IMR-90 (cell line): ENCODE results near the gene FBXO3. TPM values are rescaled to one million over a fixed set of nuclear protein-coding genes. Genes with fewer than 3 reads are reported as not detected.

Experiments used
- ATAC-seq: fragments of 200-7000 bp; cut with Tn5 transposase; 2 replicates; pipeline ENCODE4 v1.9.1; 2020; ENCODE audit warnings: low read depth, mild to moderate bottlenecking, moderate library complexity
- BruUV-seq: library from RNA; stranded (reverse); fragments of 400-500 nt; replicated peaks from 2 replicates; lab custom pipeline; 2021; lab: Mats Ljungman, UMichigan
- CTCF ChIA-PET: fragments of 300-600 bp; formaldehyde crosslinking; extraction: SDS; loops from one replicate; lab custom pipeline; 2021; ENCODE audit warnings: antibody characterized with exemption; lab: Yijun Ruan, JAX
- POLR2A ChIA-PET: fragments of 300-600 bp; sonication (Branson Sonifier 250); formaldehyde crosslinking; loops from one replicate; lab custom pipeline; 2022; ENCODE audit warnings: antibody characterized with exemption; ENCODE audit not compliant: unreplicated experiment; lab: Charles Lee
- DNase-seq: peaks from one replicate; pipeline ENCODE4 v3.0.0; 2013
- H2AFZ ChIP-seq: replicated peaks from 2 replicates; pipeline ENCODE3; 2013; ENCODE audit warnings: low read length, mild to moderate bottlenecking; ENCODE audit not compliant: poor library complexity
- H2AK5ac ChIP-seq: 2 replicates; pipeline ENCODE4 v1.6.1; 2013; ENCODE audit warnings: low read depth, low read length, inconsistent platforms
- H2AK9ac ChIP-seq: replicated peaks from 2 replicates; pipeline ENCODE3; 2013; ENCODE audit warnings: mild to moderate bottlenecking, low read depth, low read length, moderate library complexity; ENCODE audit not compliant: poor library complexity
- H2BK120ac ChIP-seq: 2 replicates; pipeline ENCODE4 v1.6.1; 2013; ENCODE audit warnings: low read depth, low read length, inconsistent platforms
- H2BK15ac ChIP-seq: 3 replicates; pipeline ENCODE4 v1.6.1; 2013; ENCODE audit warnings: low read depth, low read length, inconsistent platforms
- H2BK20ac ChIP-seq: 2 replicates; pipeline ENCODE4 v1.6.1; 2013; ENCODE audit warnings: low read depth, mild to moderate bottlenecking, inconsistent platforms, low read length, moderate library complexity
- H2BK5ac ChIP-seq: 2 replicates; pipeline ENCODE4 v1.6.1; 2013; ENCODE audit warnings: mild to moderate bottlenecking, low read depth, low read length, inconsistent platforms; ENCODE audit not compliant: poor library complexity, severe bottlenecking
- H3K14ac ChIP-seq: replicated peaks from 2 replicates; pipeline ENCODE4 v1.6.1; 2013; ENCODE audit warnings: low read depth, low read length, inconsistent platforms
- H3K18ac ChIP-seq: 2 replicates; pipeline ENCODE4 v1.6.1; 2013; ENCODE audit warnings: low read depth, low read length, control low read depth
- H3K23ac ChIP-seq: 2 replicates; pipeline ENCODE4 v1.6.1; 2013; ENCODE audit warnings: low read depth, low read length, inconsistent platforms
- H3K27ac ChIP-seq: 2 replicates; pipeline ENCODE4 v1.5.1; 2013; ENCODE audit warnings: mild to moderate bottlenecking, control low read depth, low read length; ENCODE audit not compliant: insufficient read depth
- H3K27me3 ChIP-seq: 2 replicates; pipeline ENCODE4 v1.6.1; 2013; ENCODE audit warnings: low read length; ENCODE audit not compliant: control insufficient read depth, insufficient read depth
- H3K36me3 ChIP-seq: 2 replicates; pipeline ENCODE4 v1.6.1; 2013; ENCODE audit warnings: low read length, mixed read lengths; ENCODE audit not compliant: control insufficient read depth, insufficient read depth
- H3K4ac ChIP-seq: 2 replicates; pipeline ENCODE4 v1.6.1; 2013; ENCODE audit warnings: low read depth, low read length, inconsistent platforms
- H3K4me1 ChIP-seq: 2 replicates; pipeline ENCODE4 v1.6.1; 2013; ENCODE audit warnings: low read length, mixed read lengths; ENCODE audit not compliant: control insufficient read depth, insufficient read depth
- H3K4me2 ChIP-seq: 2 replicates; pipeline ENCODE4 v1.6.1; 2013; ENCODE audit warnings: low read depth, mild to moderate bottlenecking, control low read depth, low read length, moderate library complexity
- H3K4me3 ChIP-seq: 2 replicates; pipeline ENCODE4 v1.5.1; 2013; ENCODE audit warnings: low read depth, mild to moderate bottlenecking, control low read depth, low read length, moderate library complexity; ENCODE audit not compliant: insufficient read depth
- H3K56ac ChIP-seq: 2 replicates; pipeline ENCODE4 v1.6.1; 2013; ENCODE audit warnings: low read length, inconsistent platforms; ENCODE audit not compliant: insufficient read depth; ENCODE audit errors: extremely low read depth
- H3K79me1 ChIP-seq, 2 experiments: 2 replicates each; pipeline ENCODE4 v1.6.1; 2013; ENCODE audit warnings: low read length in 2 of 2, inconsistent platforms in 1 of 2, low read depth in 1 of 2
- H3K9ac ChIP-seq: 2 replicates; pipeline ENCODE4 v1.6.1; 2013; ENCODE audit warnings: low read depth, low read length, control low read depth
- H3K9me1 ChIP-seq: 2 replicates; pipeline ENCODE4 v1.6.1; 2013; ENCODE audit warnings: low read length, inconsistent platforms; ENCODE audit not compliant: insufficient read depth
- H3K9me3 ChIP-seq: 2 replicates; pipeline ENCODE4 v1.6.1; 2013; ENCODE audit warnings: low read length; ENCODE audit not compliant: control insufficient read depth, insufficient read depth
- H4K20me1 ChIP-seq: 2 replicates; pipeline ENCODE4 v1.6.1; 2013; ENCODE audit warnings: low read length, inconsistent platforms; ENCODE audit not compliant: insufficient read depth
- H4K5ac ChIP-seq: 2 replicates; pipeline ENCODE4 v1.6.1; 2013; ENCODE audit warnings: mild to moderate bottlenecking, low read depth, low read length, control low read depth
- H4K8ac ChIP-seq, 2 experiments: 2 replicates each; pipeline ENCODE4 v1.6.1; 2013; ENCODE audit warnings: low read depth in 2 of 2, low read length in 2 of 2, control low read depth in 1 of 2, inconsistent platforms in 1 of 2
- H4K91ac ChIP-seq: 2 replicates; pipeline ENCODE4 v1.6.1; 2013; ENCODE audit warnings: low read depth, low read length, inconsistent platforms; ENCODE audit not compliant: insufficient read depth
- BHLHE40 ChIP-seq: fragments of 150-350 bp; IDR thresholded peaks from 2 replicates; pipeline ENCODE4 v1.6.1; 2016; ENCODE audit warnings: mild to moderate bottlenecking, low read depth, low read length
- CEBPB ChIP-seq: IDR thresholded peaks from 2 replicates; pipeline ENCODE4 v1.6.1; 2012; ENCODE audit warnings: low read depth, low read length, improper control_type of control experiment
- MAFK ChIP-seq: IDR thresholded peaks from 2 replicates; pipeline ENCODE4 v1.6.1; 2012; ENCODE audit warnings: low read depth, low read length, improper control_type of control experiment
- MAZ ChIP-seq: IDR thresholded peaks from 2 replicates; pipeline ENCODE4 v1.6.1; 2012; ENCODE audit warnings: low read depth, mild to moderate bottlenecking, low read length, improper control_type of control experiment, moderate library complexity, borderline replicate concordance
- MXI1 ChIP-seq: IDR thresholded peaks from 2 replicates; pipeline ENCODE4 v1.6.1; 2012; ENCODE audit warnings: low read depth, mild to moderate bottlenecking, low read length, moderate library complexity, borderline replicate concordance
- NFE2L2 ChIP-seq: fragments of 150-350 bp; IDR thresholded peaks from 2 replicates; pipeline ENCODE4 v1.6.1; 2016; ENCODE audit warnings: low read depth, mild to moderate bottlenecking, low read length
- POLR2A ChIP-seq: IDR thresholded peaks from 2 replicates; pipeline ENCODE4 v1.6.1; 2012; ENCODE audit warnings: mild to moderate bottlenecking, low read depth, low read length
- RAD21 ChIP-seq: IDR thresholded peaks from 2 replicates; pipeline ENCODE4 v1.6.1; 2012; ENCODE audit warnings: low read length, improper control_type of control experiment
- RCOR1 ChIP-seq: IDR thresholded peaks from 2 replicates; pipeline ENCODE4 v1.6.1; 2012; ENCODE audit warnings: mild to moderate bottlenecking, low read length, improper control_type of control experiment; ENCODE audit not compliant: insufficient replicate concordance
- WGBS, 2 experiments: methylation state at CpG; one replicate each; pipeline versions ENCODE4 v1.1.5 to v1.1.7; 2013; ENCODE audit warnings: missing lambda C conversion rate in 2 of 2; ENCODE audit not compliant: insufficient read length in 1 of 2; ENCODE audit errors: extremely low coverage in 2 of 2; 5-methylcytosine and 5-hydroxymethylcytosine counted together
- dilution Hi-C: fragments of 300-500 bp; cut with HindIII; formaldehyde crosslinking; loops from one replicate; pipeline ENCODE4 v1.14.3; 2018; ENCODE audit warnings: low sequenced_read_pairs; ENCODE audit not compliant: unreplicated experiment
- in situ Hi-C: fragments of 300-500 bp; cut with MboI; formaldehyde crosslinking; loops from 3 replicates; pipeline ENCODE4 v1.14.3; 2019; ENCODE audit warnings: low sequenced_read_pairs, inconsistent platforms, mixed read lengths
- intact Hi-C: fragments of 100-400 bp; cut with micrococcal nuclease; formaldehyde crosslinking; loops from 2 replicates; pipeline ENCODE4 v1.10.0; 2022
- polyA plus RNA-seq, 3 experiments: library from polyadenylated mRNA; depleted of rRNA; stranded (reverse); fragments of >200 nt; gene quantifications; 2 replicates each; pipeline ENCODE4 v1.2.3, GENCODE V29; 2012; ENCODE audit warnings: low replicate concordance in 1 of 3
- total RNA-seq: library from RNA; depleted of rRNA; stranded (reverse); fragments of >200 nt; gene quantifications from 2 replicates; pipeline ENCODE4 v1.2.3, GENCODE V29; 2012
- TF ChIP-seq, protein P1 (sequence below): fragments of 150-350 bp; IDR thresholded peaks from 2 replicates; pipeline ENCODE4 v1.6.1; 2017; ENCODE audit warnings: mild to moderate bottlenecking, antibody characterized with exemption, low read length, low read depth
- TF ChIP-seq, protein P2 (sequence below): conservative IDR thresholded peaks from 2 replicates; pipeline ENCODE4 v1.5.1; 2012; ENCODE audit warnings: mild to moderate bottlenecking, low read depth, low read length, improper control_type of control experiment
- TF ChIP-seq, protein P3 (sequence below): fragments of 150-350 bp; IDR thresholded peaks from 2 replicates; pipeline ENCODE4 v1.6.1; 2016; ENCODE audit warnings: low read depth, mild to moderate bottlenecking, low read length, moderate library complexity, borderline replicate concordance

Gene FBXO3
- total and polyA plus RNA-seq, 2 of the 4 experiments (the other 2 are of a cell fraction), result 26.2 to 51.1 TPM

- Histone ChIP-seq H2BK20ac (no peak overlapping the region), H4K8ac (no peak overlapping the region), H3K9me3 (no peaks in the 10 kb centered on the region), H3K14ac (no peak overlapping the region), H4K5ac (no peak overlapping the region), H3K18ac (no peak overlapping the region), H2BK15ac (no peak overlapping the region), H3K4me3 (no peak overlapping the region), H2AFZ (no peak overlapping the region), H2AK5ac (no peak overlapping the region), H3K79me1 (peaks cover 0 to 12% of the 10 kb centered on the region in 2 experiments; a peak in 2 of 4 replicates), H3K9ac (no peak overlapping the region), H3K4ac (no peak overlapping the region), H3K36me3 (peaks cover 3% of the 10 kb centered on the region; the same call in 1 of the 2 replicates), H2BK5ac (no peak overlapping the region), H3K56ac (no peak overlapping the region), H2BK120ac (no peak overlapping the region), H3K9me1 (peaks cover 3% of the 10 kb centered on the region; the same call in 1 of the 2 replicates), H4K20me1 (no peaks in the 10 kb centered on the region), H3K27ac (no peak overlapping the region), H4K91ac (no peak overlapping the region), H3K27me3 (no peaks in the 10 kb centered on the region), H3K4me1 (peaks cover 9% of the 10 kb centered on the region), H3K4me2 (no peak overlapping the region), H2AK9ac (no peak overlapping the region), H3K23ac (no peak overlapping the region)
- DNase-seq (peak; percentile 79), ATAC-seq (peak; percentile 87)
- CTCF ChIA-PET, result no interaction called here
- in situ Hi-C loops (loop anchor here (10.0 kb wide), 1 partner anchor 383 kb away; no protein-coding TSS in a partner anchor), intact Hi-C loops (no loop called here), dilution Hi-C loops (no loop called here)
- no peak for TF ChIP-seq MXI1
- TF ChIP-seq RAD21, result no peak
- no peak for TF ChIP-seq MAZ
- TF ChIP-seq CEBPB, result no peak
- TF ChIP-seq, protein P1, sequence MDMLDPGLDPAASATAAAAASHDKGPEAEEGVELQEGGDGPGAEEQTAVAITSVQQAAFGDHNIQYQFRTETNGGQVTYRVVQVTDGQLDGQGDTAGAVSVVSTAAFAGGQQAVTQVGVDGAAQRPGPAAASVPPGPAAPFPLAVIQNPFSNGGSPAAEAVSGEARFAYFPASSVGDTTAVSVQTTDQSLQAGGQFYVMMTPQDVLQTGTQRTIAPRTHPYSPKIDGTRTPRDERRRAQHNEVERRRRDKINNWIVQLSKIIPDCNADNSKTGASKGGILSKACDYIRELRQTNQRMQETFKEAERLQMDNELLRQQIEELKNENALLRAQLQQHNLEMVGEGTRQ, result no peak
- no peak for TF ChIP-seq POLR2A
- TF ChIP-seq MAFK, result no peak
- TF ChIP-seq, protein P2, sequence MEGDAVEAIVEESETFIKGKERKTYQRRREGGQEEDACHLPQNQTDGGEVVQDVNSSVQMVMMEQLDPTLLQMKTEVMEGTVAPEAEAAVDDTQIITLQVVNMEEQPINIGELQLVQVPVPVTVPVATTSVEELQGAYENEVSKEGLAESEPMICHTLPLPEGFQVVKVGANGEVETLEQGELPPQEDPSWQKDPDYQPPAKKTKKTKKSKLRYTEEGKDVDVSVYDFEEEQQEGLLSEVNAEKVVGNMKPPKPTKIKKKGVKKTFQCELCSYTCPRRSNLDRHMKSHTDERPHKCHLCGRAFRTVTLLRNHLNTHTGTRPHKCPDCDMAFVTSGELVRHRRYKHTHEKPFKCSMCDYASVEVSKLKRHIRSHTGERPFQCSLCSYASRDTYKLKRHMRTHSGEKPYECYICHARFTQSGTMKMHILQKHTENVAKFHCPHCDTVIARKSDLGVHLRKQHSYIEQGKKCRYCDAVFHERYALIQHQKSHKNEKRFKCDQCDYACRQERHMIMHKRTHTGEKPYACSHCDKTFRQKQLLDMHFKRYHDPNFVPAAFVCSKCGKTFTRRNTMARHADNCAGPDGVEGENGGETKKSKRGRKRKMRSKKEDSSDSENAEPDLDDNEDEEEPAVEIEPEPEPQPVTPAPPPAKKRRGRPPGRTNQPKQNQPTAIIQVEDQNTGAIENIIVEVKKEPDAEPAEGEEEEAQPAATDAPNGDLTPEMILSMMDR, result no peak
- TF ChIP-seq RCOR1, result no peak
- TF ChIP-seq BHLHE40, result no peak
- TF ChIP-seq, protein P3, sequence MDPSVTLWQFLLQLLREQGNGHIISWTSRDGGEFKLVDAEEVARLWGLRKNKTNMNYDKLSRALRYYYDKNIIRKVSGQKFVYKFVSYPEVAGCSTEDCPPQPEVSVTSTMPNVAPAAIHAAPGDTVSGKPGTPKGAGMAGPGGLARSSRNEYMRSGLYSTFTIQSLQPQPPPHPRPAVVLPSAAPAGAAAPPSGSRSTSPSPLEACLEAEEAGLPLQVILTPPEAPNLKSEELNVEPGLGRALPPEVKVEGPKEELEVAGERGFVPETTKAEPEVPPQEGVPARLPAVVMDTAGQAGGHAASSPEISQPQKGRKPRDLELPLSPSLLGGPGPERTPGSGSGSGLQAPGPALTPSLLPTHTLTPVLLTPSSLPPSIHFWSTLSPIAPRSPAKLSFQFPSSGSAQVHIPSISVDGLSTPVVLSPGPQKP, result no peak
- TF ChIP-seq NFE2L2, result no peak
- no CpG with 5 or more reads among the region's 2 CpGs for WGBS, 2 experiments
- POLR2A ChIA-PET, result no interaction called here
- BruUV-seq, result no TSS peak
Measured at GRCh38 chr11:33747979-33748378, 26.3 kb downstream of the FBXO3 start.
